ENCODE measurements around the gene WDR36. TPM values are rescaled to one million over a fixed set of nuclear protein-coding genes. Genes with fewer than 3 reads are reported as not detected.

The WDR36 gene
- total and polyA plus RNA-seq, 9 of the 15 experiments (the other 6 are each of a cell fraction or from before 2014, with no cell fraction given), result 25.7 to 68.0 (median 41.5) TPM

- TF ChIP-seq, protein P1, sequence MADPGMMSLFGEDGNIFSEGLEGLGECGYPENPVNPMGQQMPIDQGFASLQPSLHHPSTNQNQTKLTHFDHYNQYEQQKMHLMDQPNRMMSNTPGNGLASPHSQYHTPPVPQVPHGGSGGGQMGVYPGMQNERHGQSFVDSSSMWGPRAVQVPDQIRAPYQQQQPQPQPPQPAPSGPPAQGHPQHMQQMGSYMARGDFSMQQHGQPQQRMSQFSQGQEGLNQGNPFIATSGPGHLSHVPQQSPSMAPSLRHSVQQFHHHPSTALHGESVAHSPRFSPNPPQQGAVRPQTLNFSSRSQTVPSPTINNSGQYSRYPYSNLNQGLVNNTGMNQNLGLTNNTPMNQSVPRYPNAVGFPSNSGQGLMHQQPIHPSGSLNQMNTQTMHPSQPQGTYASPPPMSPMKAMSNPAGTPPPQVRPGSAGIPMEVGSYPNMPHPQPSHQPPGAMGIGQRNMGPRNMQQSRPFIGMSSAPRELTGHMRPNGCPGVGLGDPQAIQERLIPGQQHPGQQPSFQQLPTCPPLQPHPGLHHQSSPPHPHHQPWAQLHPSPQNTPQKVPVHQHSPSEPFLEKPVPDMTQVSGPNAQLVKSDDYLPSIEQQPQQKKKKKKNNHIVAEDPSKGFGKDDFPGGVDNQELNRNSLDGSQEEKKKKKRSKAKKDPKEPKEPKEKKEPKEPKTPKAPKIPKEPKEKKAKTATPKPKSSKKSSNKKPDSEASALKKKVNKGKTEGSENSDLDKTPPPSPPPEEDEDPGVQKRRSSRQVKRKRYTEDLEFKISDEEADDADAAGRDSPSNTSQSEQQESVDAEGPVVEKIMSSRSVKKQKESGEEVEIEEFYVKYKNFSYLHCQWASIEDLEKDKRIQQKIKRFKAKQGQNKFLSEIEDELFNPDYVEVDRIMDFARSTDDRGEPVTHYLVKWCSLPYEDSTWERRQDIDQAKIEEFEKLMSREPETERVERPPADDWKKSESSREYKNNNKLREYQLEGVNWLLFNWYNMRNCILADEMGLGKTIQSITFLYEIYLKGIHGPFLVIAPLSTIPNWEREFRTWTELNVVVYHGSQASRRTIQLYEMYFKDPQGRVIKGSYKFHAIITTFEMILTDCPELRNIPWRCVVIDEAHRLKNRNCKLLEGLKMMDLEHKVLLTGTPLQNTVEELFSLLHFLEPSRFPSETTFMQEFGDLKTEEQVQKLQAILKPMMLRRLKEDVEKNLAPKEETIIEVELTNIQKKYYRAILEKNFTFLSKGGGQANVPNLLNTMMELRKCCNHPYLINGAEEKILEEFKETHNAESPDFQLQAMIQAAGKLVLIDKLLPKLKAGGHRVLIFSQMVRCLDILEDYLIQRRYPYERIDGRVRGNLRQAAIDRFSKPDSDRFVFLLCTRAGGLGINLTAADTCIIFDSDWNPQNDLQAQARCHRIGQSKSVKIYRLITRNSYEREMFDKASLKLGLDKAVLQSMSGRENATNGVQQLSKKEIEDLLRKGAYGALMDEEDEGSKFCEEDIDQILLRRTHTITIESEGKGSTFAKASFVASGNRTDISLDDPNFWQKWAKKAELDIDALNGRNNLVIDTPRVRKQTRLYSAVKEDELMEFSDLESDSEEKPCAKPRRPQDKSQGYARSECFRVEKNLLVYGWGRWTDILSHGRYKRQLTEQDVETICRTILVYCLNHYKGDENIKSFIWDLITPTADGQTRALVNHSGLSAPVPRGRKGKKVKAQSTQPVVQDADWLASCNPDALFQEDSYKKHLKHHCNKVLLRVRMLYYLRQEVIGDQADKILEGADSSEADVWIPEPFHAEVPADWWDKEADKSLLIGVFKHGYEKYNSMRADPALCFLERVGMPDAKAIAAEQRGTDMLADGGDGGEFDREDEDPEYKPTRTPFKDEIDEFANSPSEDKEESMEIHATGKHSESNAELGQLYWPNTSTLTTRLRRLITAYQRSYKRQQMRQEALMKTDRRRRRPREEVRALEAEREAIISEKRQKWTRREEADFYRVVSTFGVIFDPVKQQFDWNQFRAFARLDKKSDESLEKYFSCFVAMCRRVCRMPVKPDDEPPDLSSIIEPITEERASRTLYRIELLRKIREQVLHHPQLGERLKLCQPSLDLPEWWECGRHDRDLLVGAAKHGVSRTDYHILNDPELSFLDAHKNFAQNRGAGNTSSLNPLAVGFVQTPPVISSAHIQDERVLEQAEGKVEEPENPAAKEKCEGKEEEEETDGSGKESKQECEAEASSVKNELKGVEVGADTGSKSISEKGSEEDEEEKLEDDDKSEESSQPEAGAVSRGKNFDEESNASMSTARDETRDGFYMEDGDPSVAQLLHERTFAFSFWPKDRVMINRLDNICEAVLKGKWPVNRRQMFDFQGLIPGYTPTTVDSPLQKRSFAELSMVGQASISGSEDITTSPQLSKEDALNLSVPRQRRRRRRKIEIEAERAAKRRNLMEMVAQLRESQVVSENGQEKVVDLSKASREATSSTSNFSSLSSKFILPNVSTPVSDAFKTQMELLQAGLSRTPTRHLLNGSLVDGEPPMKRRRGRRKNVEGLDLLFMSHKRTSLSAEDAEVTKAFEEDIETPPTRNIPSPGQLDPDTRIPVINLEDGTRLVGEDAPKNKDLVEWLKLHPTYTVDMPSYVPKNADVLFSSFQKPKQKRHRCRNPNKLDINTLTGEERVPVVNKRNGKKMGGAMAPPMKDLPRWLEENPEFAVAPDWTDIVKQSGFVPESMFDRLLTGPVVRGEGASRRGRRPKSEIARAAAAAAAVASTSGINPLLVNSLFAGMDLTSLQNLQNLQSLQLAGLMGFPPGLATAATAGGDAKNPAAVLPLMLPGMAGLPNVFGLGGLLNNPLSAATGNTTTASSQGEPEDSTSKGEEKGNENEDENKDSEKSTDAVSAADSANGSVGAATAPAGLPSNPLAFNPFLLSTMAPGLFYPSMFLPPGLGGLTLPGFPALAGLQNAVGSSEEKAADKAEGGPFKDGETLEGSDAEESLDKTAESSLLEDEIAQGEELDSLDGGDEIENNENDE (IDR thresholded peaks at IDR 0.05; ENCODE audit: low read depth, low read length), result peak; percentile 84
- TF ChIP-seq CTBP1 (IDR thresholded peaks at IDR 0.05; ENCODE audit: borderline replicate concordance) (peak; percentile 84; the same call in 1 of the 2 replicates), TAF15 (IDR thresholded peaks at IDR 0.05; ENCODE audit: low read depth, low read length) (no peak), L3MBTL2 (IDR thresholded peaks at IDR 0.05) (peak; percentile 100), TCFL5 (CRISPR knock-in tag; conservative IDR thresholded peaks at IDR 0.05) (no peak), ZNF140 (CRISPR knock-in tag; IDR thresholded peaks at IDR 0.05) (no peak), MEF2D (tag; conservative IDR thresholded peaks at IDR 0.05; ENCODE audit: low read depth) (peak; percentile 73), HLTF (IDR thresholded peaks at IDR 0.05) (no peak), PKNOX1 (IDR thresholded peaks at IDR 0.05) (peak; percentile 44; the same call in 1 of the 2 replicates), ELF1 (tag; IDR thresholded peaks at IDR 0.05) (peak; percentile 62; the same call in 1 of the 2 replicates), SRSF1 (IDR thresholded peaks at IDR 0.05; ENCODE audit: low read depth, low read length) (no peak), U2AF1 (optimal IDR thresholded peaks at IDR 0.05; ENCODE audit: low read depth, low read length) (no peak)
- TF ChIP-seq, protein P2, sequence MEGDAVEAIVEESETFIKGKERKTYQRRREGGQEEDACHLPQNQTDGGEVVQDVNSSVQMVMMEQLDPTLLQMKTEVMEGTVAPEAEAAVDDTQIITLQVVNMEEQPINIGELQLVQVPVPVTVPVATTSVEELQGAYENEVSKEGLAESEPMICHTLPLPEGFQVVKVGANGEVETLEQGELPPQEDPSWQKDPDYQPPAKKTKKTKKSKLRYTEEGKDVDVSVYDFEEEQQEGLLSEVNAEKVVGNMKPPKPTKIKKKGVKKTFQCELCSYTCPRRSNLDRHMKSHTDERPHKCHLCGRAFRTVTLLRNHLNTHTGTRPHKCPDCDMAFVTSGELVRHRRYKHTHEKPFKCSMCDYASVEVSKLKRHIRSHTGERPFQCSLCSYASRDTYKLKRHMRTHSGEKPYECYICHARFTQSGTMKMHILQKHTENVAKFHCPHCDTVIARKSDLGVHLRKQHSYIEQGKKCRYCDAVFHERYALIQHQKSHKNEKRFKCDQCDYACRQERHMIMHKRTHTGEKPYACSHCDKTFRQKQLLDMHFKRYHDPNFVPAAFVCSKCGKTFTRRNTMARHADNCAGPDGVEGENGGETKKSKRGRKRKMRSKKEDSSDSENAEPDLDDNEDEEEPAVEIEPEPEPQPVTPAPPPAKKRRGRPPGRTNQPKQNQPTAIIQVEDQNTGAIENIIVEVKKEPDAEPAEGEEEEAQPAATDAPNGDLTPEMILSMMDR (IDR thresholded peaks at IDR 0.05 in 2 of 3, conservative IDR thresholded peaks at IDR 0.05 in 1 of 3; ENCODE audit: insufficient read depth in 2 of 3, low read depth in 1 of 3, low read length in 3 of 3), result no peak
These were observed at the start of gene WDR36 (continued) for GRCh38 chr5:111092062-111092853.
